ENCODE data around the gene FBH1.

The FBH1 gene

GRCh38 chr10:5894873-5895272, 4.8 kb downstream of the FBH1 start:
- H3K4me3 ChIP-seq (ENCODE audit: low read depth, low read length) = no peak overlapping the region
- H3K27me3 ChIP-seq (ENCODE audit: control insufficient read depth, insufficient read depth, low read length) = no peaks in the 10 kb centered on the region
- H3K9me3 ChIP-seq (ENCODE audit: control insufficient read depth, insufficient read depth, low read length) = no peaks in the 10 kb centered on the region
- H3K27ac ChIP-seq (ENCODE audit: low read depth, low read length) = no peak overlapping the region
- H3K9ac ChIP-seq (ENCODE audit: low read depth, low read length) = no peak overlapping the region
- H3K36me3 ChIP-seq (ENCODE audit: control insufficient read depth, insufficient read depth, low read length) = peaks cover 31% of the 10 kb centered on the region
- H3K4me1 ChIP-seq (ENCODE audit: control insufficient read depth, insufficient read depth, low read length) = 0 out of 2 replicates have a peak, but pooled peaks cover 4% of the 10 kb centered on the region

- Histone ChIP-seq H3K4me1 (ENCODE audit: control insufficient read depth, insufficient read depth, low read length) (0 out of 2 replicates have a peak, but pooled peaks cover 4% of the 10 kb centered on the region), H3K27ac (ENCODE audit: low read depth, low read length) (no peak overlapping the region), H3K9ac (ENCODE audit: low read depth, low read length) (no peak overlapping the region), H3K36me3 (ENCODE audit: control insufficient read depth, insufficient read depth, low read length) (peaks cover 31% of the 10 kb centered on the region), H3K27me3 (ENCODE audit: control insufficient read depth, insufficient read depth, low read length) (no peaks in the 10 kb centered on the region), H3K9me3 (ENCODE audit: control insufficient read depth, insufficient read depth, low read length) (no peaks in the 10 kb centered on the region), H3K4me3 (ENCODE audit: low read depth, low read length) (no peak overlapping the region)
Observed at GRCh38 chr10:5895365-5895764, 5.3 kb downstream of the FBH1 start.

DNA sequence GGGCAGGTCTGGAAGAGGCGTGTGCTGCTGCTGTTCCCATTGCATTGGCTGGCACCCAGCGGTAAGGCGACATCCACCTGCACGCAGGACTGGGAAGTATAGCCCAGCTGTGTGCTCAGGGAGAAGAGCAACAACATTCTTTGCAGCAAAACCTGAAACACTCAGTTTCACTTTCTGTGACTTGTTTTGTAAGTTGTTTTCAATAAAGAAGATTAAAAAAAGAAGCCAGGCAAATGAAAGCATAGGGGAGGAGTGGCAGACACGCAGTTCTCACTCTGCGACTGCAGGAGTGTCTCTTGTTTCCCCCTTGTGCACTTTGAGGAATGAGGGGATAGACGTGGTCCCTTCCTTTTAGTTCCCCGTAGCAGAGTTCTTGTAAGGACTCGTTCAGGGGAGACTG, 5.8 kb downstream of the FBH1 start:
- Histone ChIP-seq H3K9me3 (ENCODE audit: control insufficient read depth, insufficient read depth, low read length) (no peaks in the 10 kb centered on the region), H3K27ac (ENCODE audit: low read depth, low read length) (no peak overlapping the region), H3K4me1 (ENCODE audit: control insufficient read depth, insufficient read depth, low read length) (0 out of 2 replicates have a peak, but pooled peaks cover 2% of the 10 kb centered on the region), H3K9ac (ENCODE audit: low read depth, low read length) (no peak overlapping the region), H3K4me3 (ENCODE audit: low read depth, low read length) (no peak overlapping the region), H3K36me3 (ENCODE audit: control insufficient read depth, insufficient read depth, low read length) (peaks cover 31% of the 10 kb centered on the region), H3K27me3 (ENCODE audit: control insufficient read depth, insufficient read depth, low read length) (no peaks in the 10 kb centered on the region)

GRCh38 chr10:5896208-5897052, 6.4 kb downstream of the FBH1 start:
- Histone ChIP-seq H3K4me3 (ENCODE audit: low read depth, low read length) (no peak overlapping the region), H3K9ac (ENCODE audit: low read depth, low read length) (no peak overlapping the region), H3K36me3 (ENCODE audit: control insufficient read depth, insufficient read depth, low read length) (peaks cover 31% of the 10 kb centered on the region), H3K27ac (ENCODE audit: low read depth, low read length) (no peak overlapping the region), H3K9me3 (ENCODE audit: control insufficient read depth, insufficient read depth, low read length) (no peaks in the 10 kb centered on the region), H3K27me3 (ENCODE audit: control insufficient read depth, insufficient read depth, low read length) (no peaks in the 10 kb centered on the region), H3K4me1 (ENCODE audit: control insufficient read depth, insufficient read depth, low read length) (no peaks in the 10 kb centered on the region)

- no peak overlapping the region for H3K4me3 ChIP-seq (ENCODE audit: low read depth, low read length)
Observed at GRCh38 chr10:5897053-5897340, 7.0 kb downstream of the FBH1 start.

DNA sequence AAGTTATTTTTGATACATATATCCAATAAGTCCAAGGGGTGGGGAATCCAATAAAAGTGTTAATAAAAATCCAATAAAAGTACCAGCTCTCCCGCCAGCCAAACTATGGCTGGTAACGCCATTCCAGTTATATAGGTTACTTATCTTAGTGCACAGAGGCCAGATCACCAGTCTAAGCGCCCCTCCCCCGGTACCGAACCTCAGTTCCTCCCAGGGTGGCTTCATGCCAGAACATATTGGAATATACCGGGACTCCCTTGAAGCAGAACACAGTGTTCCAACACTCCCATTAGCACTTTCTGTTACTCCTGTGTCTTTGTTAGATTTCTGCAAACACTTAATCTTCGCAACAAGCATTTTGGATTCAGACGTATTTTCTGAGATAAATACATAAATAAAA, 7.5 kb downstream of the FBH1 start:
- no peak overlapping the region for H3K27ac ChIP-seq (ENCODE audit: low read depth, low read length)
- H3K27me3 ChIP-seq (ENCODE audit: control insufficient read depth, insufficient read depth, low read length) = no peaks in the 10 kb centered on the region
- peaks cover 27% of the 10 kb centered on the region for H3K36me3 ChIP-seq (ENCODE audit: control insufficient read depth, insufficient read depth, low read length)
- H3K4me1 ChIP-seq (ENCODE audit: control insufficient read depth, insufficient read depth, low read length) = no peaks in the 10 kb centered on the region
- H3K9ac ChIP-seq (ENCODE audit: low read depth, low read length) = no peak overlapping the region
- no peak overlapping the region for H3K4me3 ChIP-seq (ENCODE audit: low read depth, low read length)
- no peaks in the 10 kb centered on the region for H3K9me3 ChIP-seq (ENCODE audit: control insufficient read depth, insufficient read depth, low read length)

More at GRCh38 chr10:5897053-5897340, 7.0 kb downstream of the FBH1 start:
- no peaks in the 10 kb centered on the region for H3K4me1 ChIP-seq (ENCODE audit: control insufficient read depth, insufficient read depth, low read length)
- H3K36me3 ChIP-seq (ENCODE audit: control insufficient read depth, insufficient read depth, low read length) = peaks cover 31% of the 10 kb centered on the region
- no peaks in the 10 kb centered on the region for H3K9me3 ChIP-seq (ENCODE audit: control insufficient read depth, insufficient read depth, low read length)
- H3K27ac ChIP-seq (ENCODE audit: low read depth, low read length) = no peak overlapping the region
- no peaks in the 10 kb centered on the region for H3K27me3 ChIP-seq (ENCODE audit: control insufficient read depth, insufficient read depth, low read length)
- H3K9ac ChIP-seq (ENCODE audit: low read depth, low read length) = no peak overlapping the region

GRCh38 chr10:5898163-5898562, 8.1 kb downstream of the FBH1 start:
- Histone ChIP-seq H3K9me3 (ENCODE audit: control insufficient read depth, insufficient read depth, low read length) (no peaks in the 10 kb centered on the region), H3K9ac (ENCODE audit: low read depth, low read length) (no peak overlapping the region), H3K4me3 (ENCODE audit: low read depth, low read length) (no peak overlapping the region), H3K36me3 (ENCODE audit: control insufficient read depth, insufficient read depth, low read length) (peaks cover 27% of the 10 kb centered on the region), H3K27ac (ENCODE audit: low read depth, low read length) (no peak overlapping the region), H3K27me3 (ENCODE audit: control insufficient read depth, insufficient read depth, low read length) (no peaks in the 10 kb centered on the region), H3K4me1 (ENCODE audit: control insufficient read depth, insufficient read depth, low read length) (no peaks in the 10 kb centered on the region)

- H3K36me3 ChIP-seq (ENCODE audit: control insufficient read depth, insufficient read depth, low read length) = peaks cover 6% of the 10 kb centered on the region
- no peak overlapping the region for H3K27ac ChIP-seq (ENCODE audit: low read depth, low read length)
- H3K9ac ChIP-seq (ENCODE audit: low read depth, low read length) = no peak overlapping the region
- no peaks in the 10 kb centered on the region for H3K27me3 ChIP-seq (ENCODE audit: control insufficient read depth, insufficient read depth, low read length)
- H3K4me1 ChIP-seq (ENCODE audit: control insufficient read depth, insufficient read depth, low read length) = no peaks in the 10 kb centered on the region
- no peaks in the 10 kb centered on the region for H3K9me3 ChIP-seq (ENCODE audit: control insufficient read depth, insufficient read depth, low read length)
- H3K4me3 ChIP-seq (ENCODE audit: low read depth, low read length) = no peak overlapping the region
Observed at GRCh38 chr10:5900247-5900646, 10.2 kb downstream of the FBH1 start.

GRCh38 chr10:5902511-5903274, 12.7 kb downstream of the FBH1 start:
- Histone ChIP-seq H3K27ac (ENCODE audit: low read depth, low read length) (no peak overlapping the region), H3K36me3 (ENCODE audit: control insufficient read depth, insufficient read depth, low read length) (peaks cover 12% of the 10 kb centered on the region), H3K4me3 (ENCODE audit: low read depth, low read length) (no peak overlapping the region), H3K9ac (ENCODE audit: low read depth, low read length) (no peak overlapping the region), H3K9me3 (ENCODE audit: control insufficient read depth, insufficient read depth, low read length) (no peaks in the 10 kb centered on the region), H3K4me1 (ENCODE audit: control insufficient read depth, insufficient read depth, low read length) (no peaks in the 10 kb centered on the region), H3K27me3 (ENCODE audit: control insufficient read depth, insufficient read depth, low read length) (no peaks in the 10 kb centered on the region)

DNA sequence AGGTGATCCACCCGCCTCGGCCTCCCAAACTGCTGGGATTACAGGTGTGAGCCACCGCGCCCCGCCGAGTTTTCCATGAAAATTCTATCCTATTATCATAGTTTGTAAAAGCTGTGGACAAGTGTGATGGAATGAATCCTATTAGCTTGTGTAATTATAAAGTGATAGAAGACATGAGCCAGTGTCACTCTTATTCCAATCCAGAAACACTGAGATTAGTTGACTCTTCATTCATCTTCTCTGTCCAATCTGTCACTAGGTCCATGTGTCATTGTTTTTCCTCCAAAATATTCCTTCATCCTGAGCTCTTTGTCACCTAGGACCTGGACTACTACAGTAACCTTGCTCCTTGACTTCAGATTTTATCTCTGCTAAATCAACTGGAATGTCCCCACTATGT, 13.5 kb downstream of the FBH1 start:
- H3K9me3 ChIP-seq (ENCODE audit: control insufficient read depth, insufficient read depth, low read length) = no peaks in the 10 kb centered on the region
- H3K27me3 ChIP-seq (ENCODE audit: control insufficient read depth, insufficient read depth, low read length) = no peaks in the 10 kb centered on the region
- H3K36me3 ChIP-seq (ENCODE audit: control insufficient read depth, insufficient read depth, low read length) = peaks cover 19% of the 10 kb centered on the region
- H3K27ac ChIP-seq (ENCODE audit: low read depth, low read length) = no peak overlapping the region
- no peak overlapping the region for H3K4me3 ChIP-seq (ENCODE audit: low read depth, low read length)
- no peak overlapping the region for H3K9ac ChIP-seq (ENCODE audit: low read depth, low read length)
- no peaks in the 10 kb centered on the region for H3K4me1 ChIP-seq (ENCODE audit: control insufficient read depth, insufficient read depth, low read length)

DNA sequence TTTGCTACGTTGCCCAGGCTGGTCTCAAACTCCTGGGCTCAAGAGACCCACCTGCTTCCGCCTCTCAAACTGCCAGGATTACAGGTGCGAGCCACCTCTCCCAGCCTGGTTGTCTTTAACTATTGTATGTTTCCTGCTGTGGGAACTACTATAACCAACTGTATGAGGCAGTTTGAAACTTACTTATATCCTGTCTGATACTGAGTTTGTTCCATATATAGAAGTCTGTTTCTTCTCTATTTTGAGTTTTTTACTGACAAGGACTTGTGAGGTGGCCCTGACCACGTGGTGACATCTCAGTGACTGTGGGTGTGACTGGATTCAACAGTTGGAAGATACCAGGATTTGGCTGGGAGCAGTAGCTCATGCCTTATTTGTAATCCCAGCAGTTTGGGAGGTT, 14.2 kb downstream of the FBH1 start:
- no peak overlapping the region for H3K27ac ChIP-seq (ENCODE audit: low read depth, low read length)
- H3K4me1 ChIP-seq (ENCODE audit: control insufficient read depth, insufficient read depth, low read length) = no peaks in the 10 kb centered on the region
- no peak overlapping the region for H3K9ac ChIP-seq (ENCODE audit: low read depth, low read length)
- no peaks in the 10 kb centered on the region for H3K9me3 ChIP-seq (ENCODE audit: control insufficient read depth, insufficient read depth, low read length)
- no peak overlapping the region for H3K4me3 ChIP-seq (ENCODE audit: low read depth, low read length)
- H3K36me3 ChIP-seq (ENCODE audit: control insufficient read depth, insufficient read depth, low read length) = peaks cover 26% of the 10 kb centered on the region
- H3K27me3 ChIP-seq (ENCODE audit: control insufficient read depth, insufficient read depth, low read length) = no peaks in the 10 kb centered on the region

Data from HUES48 (cell line).